OCI-LY7 (cell line): ENCODE results near the gene INPP5B. TPM values are rescaled to one million over a fixed set of nuclear protein-coding genes. Genes with fewer than 3 reads are reported as not detected.

Experiments used
- BruUV-seq: library from RNA; stranded (reverse); fragments of 400-500 nt; replicated peaks from 2 replicates; lab custom pipeline; 2021; lab: Mats Ljungman, UMichigan
- CTCF ChIA-PET: fragments of 300-600 bp; sonication (Branson Sonifier 250); formaldehyde crosslinking; loops from one replicate; lab custom pipeline; 2022; ENCODE audit warnings: antibody characterized with exemption; ENCODE audit not compliant: unreplicated experiment; lab: Charles Lee
- POLR2A ChIA-PET: fragments of 300-600 bp; sonication (Branson Sonifier 250); formaldehyde crosslinking; loops from one replicate; lab custom pipeline; 2022; ENCODE audit warnings: antibody characterized with exemption; lab: Charles Lee
- DNase-seq: peaks from one replicate; pipeline ENCODE4 v3.0.0-alpha.2; 2015; ENCODE audit warnings: low spot score
- H2AFZ ChIP-seq: fragments of 200-600 bp; sonication (generic), shearing (Covaris generic); 2 replicates; pipeline ENCODE4 v1.6.1; 2014; ENCODE audit warnings: mild to moderate bottlenecking, antibody characterized with exemption, low read length, moderate library complexity
- H3K27ac ChIP-seq: fragments of 200-600 bp; sonication (generic); 2 replicates; pipeline ENCODE4 v1.5.1; 2014; ENCODE audit warnings: mixed run types, low read depth, mild to moderate bottlenecking, moderate library complexity, low read length, inconsistent platforms; ENCODE audit not compliant: poor library complexity, severe bottlenecking
- H3K36me3 ChIP-seq: fragments of 200-600 bp; sonication (generic); 2 replicates; pipeline ENCODE4 v1.6.1; 2014; ENCODE audit warnings: mild to moderate bottlenecking, antibody characterized with exemption, low read length, moderate library complexity, mixed read lengths; ENCODE audit not compliant: insufficient read depth
- H3K4me1 ChIP-seq: fragments of 200-600 bp; sonication (generic); 2 replicates; pipeline ENCODE4 v1.5.1; 2014; ENCODE audit warnings: mild to moderate bottlenecking, low read length; ENCODE audit not compliant: insufficient read depth, poor library complexity, severe bottlenecking
- H3K4me2 ChIP-seq: fragments of 200-600 bp; sonication (generic); 2 replicates; pipeline ENCODE4 v1.6.1; 2014; ENCODE audit warnings: mild to moderate bottlenecking, low read length
- H3K4me3 ChIP-seq: fragments of 200-600 bp; sonication (generic); 2 replicates; pipeline ENCODE4 v1.5.1; 2014; ENCODE audit warnings: mild to moderate bottlenecking, low read depth, low read length; ENCODE audit not compliant: poor library complexity, severe bottlenecking
- H3K79me2 ChIP-seq: fragments of 200-600 bp; sonication (generic); 2 replicates; pipeline ENCODE4 v1.6.1; 2016; ENCODE audit warnings: low read depth, mild to moderate bottlenecking, low read length, moderate library complexity, mixed read lengths; ENCODE audit not compliant: insufficient read depth
- H3K9me2 ChIP-seq: fragments of 200-600 bp; sonication (generic); 2 replicates; pipeline ENCODE4 v1.6.1; 2016; ENCODE audit warnings: mild to moderate bottlenecking, low read length, mixed read lengths; ENCODE audit not compliant: insufficient read depth
- H3K9me3 ChIP-seq: fragments of 200-600 bp; sonication (generic); 2 replicates; pipeline ENCODE4 v1.6.1; 2014; ENCODE audit warnings: mild to moderate bottlenecking, mixed run types, low read length, mixed read lengths
- H4K20me1 ChIP-seq: fragments of 200-600 bp; sonication (generic); 2 replicates; pipeline ENCODE4 v1.6.1; 2014; ENCODE audit warnings: mild to moderate bottlenecking, antibody characterized with exemption, low read length, moderate library complexity, mixed read lengths; ENCODE audit not compliant: insufficient read depth
- CTCF ChIP-seq: fragments of 200-600 bp; sonication (generic); conservative IDR thresholded peaks from 2 replicates; pipeline ENCODE4 v1.5.1; 2014; ENCODE audit warnings: mild to moderate bottlenecking, antibody characterized with exemption, low read length, moderate library complexity, mixed read lengths
- EZH2phosphoT487 ChIP-seq: fragments of 200-600 bp; sonication (generic); IDR thresholded peaks from 2 replicates; pipeline ENCODE4 v1.6.1; 2018; ENCODE audit warnings: low read depth, borderline replicate concordance, mild to moderate bottlenecking, mixed run types, antibody characterized with exemption, low read length, moderate library complexity, mixed read lengths
- intact Hi-C: fragments of 100-400 bp; cut with micrococcal nuclease; formaldehyde crosslinking; loops from one replicate; pipeline ENCODE4 v1.10.0; 2022; ENCODE audit not compliant: unreplicated experiment
- total RNA-seq, 2 experiments: library from RNA; depleted of rRNA in 1 of 2; stranded (reverse); fragments of >200 nt in 1 of 2; shearing (Covaris generic) in 1 of 2; gene quantifications; 2 replicates each; pipeline ENCODE4 v1.2.3, GENCODE V29; 2014 to 2022

Gene INPP5B
- total RNA-seq, 2 experiments from 2014 or later, result 49.7 to 63.0 TPM

GRCh38 chr1:37814252-37814651 is 132.6 kb downstream of the INPP5B start:
- no peaks in the 10 kb centered on the region for H3K9me2 ChIP-seq
- no peak overlapping the region for H3K27ac ChIP-seq
- CTCF ChIA-PET, result no interaction called here
- no peaks in the 10 kb centered on the region for H4K20me1 ChIP-seq
- no peak overlapping the region for H2AFZ ChIP-seq
- DNase-seq, result no peak
- H3K9me3 ChIP-seq, result no peaks in the 10 kb centered on the region
- peaks cover 9% of the 10 kb centered on the region for H3K4me1 ChIP-seq
- no peak overlapping the region for H3K4me3 ChIP-seq
- POLR2A ChIA-PET, result no interaction called here
- peaks cover 4% of the 10 kb centered on the region; the same call in 1 of the 2 replicates for H3K79me2 ChIP-seq
- H3K4me2 ChIP-seq, result no peak overlapping the region
- no peak for TF ChIP-seq EZH2phosphoT487
- no peak for TF ChIP-seq CTCF
- peaks cover 54% of the 10 kb centered on the region for H3K36me3 ChIP-seq
- intact Hi-C loops, result no loop called here
- BruUV-seq, result no TSS peak

GRCh38 chr1:37813529-37814145 is 133.2 kb downstream of the INPP5B start:
- no peaks in the 10 kb centered on the region for H4K20me1 ChIP-seq
- DNase-seq, result no peak
- no peak overlapping the region for H3K27ac ChIP-seq
- ChIA-PET POLR2A (no interaction called here), CTCF (no interaction called here)
- H3K9me3 ChIP-seq, result no peaks in the 10 kb centered on the region
- H3K4me3 ChIP-seq, result no peak overlapping the region
- BruUV-seq, result no TSS peak
- intact Hi-C loops, result no loop called here
- H3K9me2 ChIP-seq, result no peaks in the 10 kb centered on the region
- no peak overlapping the region for H2AFZ ChIP-seq
- TF ChIP-seq EZH2phosphoT487 (no peak), CTCF (no peak)
- peaks cover 4% of the 10 kb centered on the region; the same call in 1 of the 2 replicates for H3K79me2 ChIP-seq
- H3K4me2 ChIP-seq, result no peak overlapping the region
- H3K4me1 ChIP-seq, result peaks cover 15% of the 10 kb centered on the region
- peaks cover 49% of the 10 kb centered on the region; the same call in 1 of the 2 replicates for H3K36me3 ChIP-seq

- TF ChIP-seq EZH2phosphoT487 (no peak), CTCF (peak; percentile 97)
- H2AFZ ChIP-seq, result no peak overlapping the region
- peaks cover 10% of the 10 kb centered on the region for H4K20me1 ChIP-seq
- H3K9me2 ChIP-seq, result no peaks in the 10 kb centered on the region
- H3K36me3 ChIP-seq, result peaks cover 47% of the 10 kb centered on the region
- ChIA-PET POLR2A (interaction anchor here (0.5 kb wide), 1 partner anchor 61 kb away, joined by 3 read pairs; no protein-coding TSS in a partner anchor), CTCF (no interaction called here)
- H3K9me3 ChIP-seq, result no peaks in the 10 kb centered on the region
- intact Hi-C loops, result loop anchor here (2.0 kb wide), 1 partner anchor 48 kb away; the partner anchor contains the start of gene MTF1
- peaks cover 26% of the 10 kb centered on the region for H3K4me1 ChIP-seq
- H3K4me2 ChIP-seq, result no peak overlapping the region
- no TSS peak for BruUV-seq
- peaks cover 19% of the 10 kb centered on the region for H3K79me2 ChIP-seq
- no peak overlapping the region for H3K4me3 ChIP-seq
- DNase-seq, result peak; percentile 81
- no peak overlapping the region for H3K27ac ChIP-seq
Observed at GRCh38 chr1:37811027-37811655, 135.7 kb downstream of the INPP5B start.
